ENCODE measurements around the gene KREMEN1. TPM values are rescaled to one million over a fixed set of nuclear protein-coding genes. Genes with fewer than 3 reads are reported as not detected.

Gene KREMEN1
- total RNA-seq, 1 experiment from 2014 or later: 2.7 TPM

GRCh38 chr22:29053048-29053702 lies 19.7 kb upstream of the KREMEN1 start:
- DNase-seq: no peak
- POLR2A ChIA-PET (ENCODE audit: unreplicated experiment): no interaction called here
- Histone ChIP-seq H3K79me2 (ENCODE audit: low read length) (no peaks in the 10 kb centered on the region), H3K27ac (ENCODE audit: low read length) (no peak overlapping the region), H3K9me3 (ENCODE audit: low read length) (no peaks in the 10 kb centered on the region), H3K9ac (ENCODE audit: low read length) (no peak overlapping the region), H3K36me3 (ENCODE audit: low read depth, low read length) (no peaks in the 10 kb centered on the region), H3K9me2 (replicated peaks; ENCODE audit: low read length) (no peaks in the 10 kb centered on the region), H4K20me1 (ENCODE audit: low read length) (no peaks in the 10 kb centered on the region), H3F3A (ENCODE audit: low read length, unreplicated experiment) (no peaks in the 10 kb centered on the region), H3K4me1 (ENCODE audit: insufficient read depth, low read length) (no peaks in the 10 kb centered on the region), H3K27me3 (ENCODE audit: low read length) (no peaks in the 10 kb centered on the region), H2AFZ (ENCODE audit: low read length) (no peak overlapping the region), H3K4me3 (ENCODE audit: low read length) (no peak overlapping the region), H3K4me2 (ENCODE audit: low read length) (no peak overlapping the region)
- no peak for TF ChIP-seq EZH2 (IDR thresholded peaks at IDR 0.05; ENCODE audit: low read length, unreplicated experiment)
- TF ChIP-seq EZH2phosphoT487 (IDR thresholded peaks at IDR 0.05; ENCODE audit: borderline replicate concordance, low read length): no peak
- no peak for TF ChIP-seq CTCF (conservative IDR thresholded peaks at IDR 0.05; ENCODE audit: low read depth, low read length)
- CTCF ChIA-PET: no interaction called here
- no TSS peak for BruUV-seq (replicated peaks)
- ATAC-seq: no peak
- intact Hi-C loops (cut with micrococcal nuclease): no loop called here

- no TSS peak for BruUV-seq (replicated peaks)
- Histone ChIP-seq H3F3A (ENCODE audit: low read length, unreplicated experiment) (no peaks in the 10 kb centered on the region), H3K4me1 (ENCODE audit: insufficient read depth, low read length) (no peaks in the 10 kb centered on the region), H3K36me3 (ENCODE audit: low read depth, low read length) (no peaks in the 10 kb centered on the region), H3K4me3 (ENCODE audit: low read length) (no peak overlapping the region), H3K9ac (ENCODE audit: low read length) (no peak overlapping the region), H3K27ac (ENCODE audit: low read length) (no peak overlapping the region), H3K79me2 (ENCODE audit: low read length) (no peaks in the 10 kb centered on the region), H3K4me2 (ENCODE audit: low read length) (no peak overlapping the region), H3K9me3 (ENCODE audit: low read length) (no peaks in the 10 kb centered on the region), H2AFZ (ENCODE audit: low read length) (no peak overlapping the region), H3K9me2 (replicated peaks; ENCODE audit: low read length) (no peaks in the 10 kb centered on the region), H4K20me1 (ENCODE audit: low read length) (no peaks in the 10 kb centered on the region), H3K27me3 (ENCODE audit: low read length) (no peaks in the 10 kb centered on the region)
- TF ChIP-seq EZH2phosphoT487 (IDR thresholded peaks at IDR 0.05; ENCODE audit: borderline replicate concordance, low read length) (no peak), EZH2 (IDR thresholded peaks at IDR 0.05; ENCODE audit: low read length, unreplicated experiment) (no peak), CTCF (conservative IDR thresholded peaks at IDR 0.05; ENCODE audit: low read depth, low read length) (no peak)
- DNase-seq (no peak), ATAC-seq (no peak)
- CTCF ChIA-PET: no interaction called here
- intact Hi-C loops (cut with micrococcal nuclease): no loop called here
- POLR2A ChIA-PET (ENCODE audit: unreplicated experiment): no interaction called here
Measured at GRCh38 chr22:29054251-29054767, 18.5 kb upstream of the KREMEN1 start.

- Histone ChIP-seq H3K79me2 (ENCODE audit: low read length) (no peaks in the 10 kb centered on the region), H3K9me3 (ENCODE audit: low read length) (no peaks in the 10 kb centered on the region), H3K27me3 (ENCODE audit: low read length) (no peaks in the 10 kb centered on the region), H4K20me1 (ENCODE audit: low read length) (no peaks in the 10 kb centered on the region), H3K4me3 (ENCODE audit: low read length) (no peak overlapping the region), H3K4me1 (ENCODE audit: insufficient read depth, low read length) (no peaks in the 10 kb centered on the region), H3K36me3 (ENCODE audit: low read depth, low read length) (no peaks in the 10 kb centered on the region), H3K9me2 (replicated peaks; ENCODE audit: low read length) (no peaks in the 10 kb centered on the region), H3K27ac (ENCODE audit: low read length) (no peak overlapping the region), H3K4me2 (ENCODE audit: low read length) (no peak overlapping the region), H2AFZ (ENCODE audit: low read length) (no peak overlapping the region), H3K9ac (ENCODE audit: low read length) (no peak overlapping the region), H3F3A (ENCODE audit: low read length, unreplicated experiment) (no peaks in the 10 kb centered on the region)
- POLR2A ChIA-PET (ENCODE audit: unreplicated experiment): interaction anchor here (0.7 kb wide), 1 partner anchor 1341 kb away, joined by 5 read pairs; the partner anchor contains the start of gene SEC14L2
- ATAC-seq (no peak), DNase-seq (no peak)
- no TSS peak for BruUV-seq (replicated peaks)
- TF ChIP-seq EZH2phosphoT487 (IDR thresholded peaks at IDR 0.05; ENCODE audit: borderline replicate concordance, low read length): no peak
- TF ChIP-seq CTCF (conservative IDR thresholded peaks at IDR 0.05; ENCODE audit: low read depth, low read length): no peak
- no peak for TF ChIP-seq EZH2 (IDR thresholded peaks at IDR 0.05; ENCODE audit: low read length, unreplicated experiment)
- CTCF ChIA-PET: no interaction called here
- intact Hi-C loops (cut with micrococcal nuclease): no loop called here
Measured at GRCh38 chr22:29055192-29055830, 17.5 kb upstream of the KREMEN1 start.

Measured in PC-3 (cell line).